ENCODE data around the gene MBP. TPM values are rescaled to one million over a fixed set of nuclear protein-coding genes. Genes with fewer than 3 reads are reported as not detected.

MBP gene
- polyA plus RNA-seq, 3 donors: 6.6 to 14.6 (median 8.5) TPM

- 47 to 94% (median 94%) methylated on average over 3 of the region's 3 CpGs for WGBS, 3 donors
- H3K27ac ChIP-seq (ENCODE audit: low read depth, low read length): no peak overlapping the region
Measured at GRCh38 chr18:77121523-77121922, 11.1 kb downstream of the MBP start.

- no peak overlapping the region for H3K27ac ChIP-seq (ENCODE audit: low read depth, low read length)
- 92 to 96% (median 94%) methylated on average over 23 of the region's 23 CpGs for WGBS, 3 donors
Measured at GRCh38 chr18:77119851-77120491, 12.6 kb downstream of the MBP start.

GRCh38 chr18:77119101-77119850 is 13.3 kb downstream of the MBP start:
- no peak overlapping the region for H3K27ac ChIP-seq (ENCODE audit: low read depth, low read length)
- WGBS, 3 donors: 89 to 90% (median 89%) methylated on average over 12 of the region's 12 CpGs

- 89 to 96% (median 93%) methylated on average over 11 to 12 of the region's 12 CpGs for WGBS, 3 donors
Measured at GRCh38 chr18:77118256-77119090, 14.1 kb downstream of the MBP start.

GRCh38 chr18:77116201-77117080 is 16.1 kb downstream of the MBP start:
- 88 to 96% (median 92%) methylated on average over 18 of the region's 18 CpGs for WGBS, 3 donors
- H3K27ac ChIP-seq (ENCODE audit: low read depth, low read length): no peak overlapping the region

More at GRCh38 chr18:77118256-77119090, 14.1 kb downstream of the MBP start:
- H3K27ac ChIP-seq (ENCODE audit: low read depth, low read length): no peak overlapping the region

GRCh38 chr18:77115192-77115953 is 17.2 kb downstream of the MBP start:
- 25 to 45% (median 42%) methylated on average over 8 of the region's 8 CpGs for WGBS, 3 donors
- H3K27ac ChIP-seq (ENCODE audit: low read depth, low read length): no peak overlapping the region

- H3K27ac ChIP-seq (ENCODE audit: low read depth, low read length): no peak overlapping the region
- WGBS, 3 donors: 14 to 45% (median 25%) methylated on average over 25 of the region's 25 CpGs
Measured at GRCh38 chr18:77114415-77115191, 18.0 kb downstream of the MBP start.

- 35 to 63% (median 57%) methylated on average over 2 of the region's 2 CpGs for WGBS, 3 donors
Measured at GRCh38 chr18:77114152-77114414, 18.5 kb downstream of the MBP start.

GRCh38 chr18:77113361-77114151 is 19.0 kb downstream of the MBP start:
- H3K27ac ChIP-seq (ENCODE audit: low read depth, low read length): no peak overlapping the region
- 85 to 86% (median 86%) methylated on average over 15 of the region's 15 CpGs for WGBS, 3 donors

More at GRCh38 chr18:77114152-77114414, 18.5 kb downstream of the MBP start:
- H3K27ac ChIP-seq (ENCODE audit: low read depth, low read length): no peak overlapping the region

- no peak overlapping the region for H3K27ac ChIP-seq (ENCODE audit: low read depth, low read length)
- 90 to 95% (median 92%) methylated on average over 7 of the region's 7 CpGs for WGBS, 3 donors
Measured at GRCh38 chr18:77112747-77113092, 19.9 kb downstream of the MBP start.

- 60 to 91% (median 71%) methylated on average over 43 of the region's 43 CpGs for WGBS, 3 donors
- H3K27ac ChIP-seq (ENCODE audit: low read depth, low read length): no peak overlapping the region
Measured at GRCh38 chr18:77111951-77112746, 20.4 kb downstream of the MBP start.

GRCh38 chr18:77111449-77111848 is 21.1 kb downstream of the MBP start:
- 55 to 77% (median 61%) methylated on average over 11 of the region's 11 CpGs for WGBS, 3 donors
- H3K27ac ChIP-seq (ENCODE audit: low read depth, low read length): no peak overlapping the region

GRCh38 chr18:77110936-77111335 is 21.6 kb downstream of the MBP start:
- no peak overlapping the region for H3K27ac ChIP-seq (ENCODE audit: low read depth, low read length)
- 94 to 96% (median 94%) methylated on average over 14 of the region's 14 CpGs for WGBS, 3 donors

- no peak overlapping the region for H3K27ac ChIP-seq (ENCODE audit: low read depth, low read length)
- WGBS, 3 donors: 87 to 98% (median 94%) methylated on average over 3 of the region's 3 CpGs
Measured at GRCh38 chr18:77110400-77110799, 22.2 kb downstream of the MBP start.

- 81 to 87% (median 83%) methylated on average over 5 of the region's 5 CpGs for WGBS, 3 donors
- no peak overlapping the region for H3K27ac ChIP-seq (ENCODE audit: low read depth, low read length)
Measured at GRCh38 chr18:77109648-77110019, 22.9 kb downstream of the MBP start.
